HG03060 (cell line): Measurements from ENCODE around the gene KCNJ1.

Experiments used
- ATAC-seq: cut with Tn5 transposase; IDR thresholded peaks from one replicate; pipeline ENCODE4 v1.9.1; 2021; ENCODE audit warnings: low read depth, moderate number of reproducible peaks; ENCODE audit not compliant: unreplicated experiment

The KCNJ1 gene

GRCh38 chr11:128902515-128903066 lies 35.5 kb upstream of the KCNJ1 start:
- no peak for ATAC-seq

DNA sequence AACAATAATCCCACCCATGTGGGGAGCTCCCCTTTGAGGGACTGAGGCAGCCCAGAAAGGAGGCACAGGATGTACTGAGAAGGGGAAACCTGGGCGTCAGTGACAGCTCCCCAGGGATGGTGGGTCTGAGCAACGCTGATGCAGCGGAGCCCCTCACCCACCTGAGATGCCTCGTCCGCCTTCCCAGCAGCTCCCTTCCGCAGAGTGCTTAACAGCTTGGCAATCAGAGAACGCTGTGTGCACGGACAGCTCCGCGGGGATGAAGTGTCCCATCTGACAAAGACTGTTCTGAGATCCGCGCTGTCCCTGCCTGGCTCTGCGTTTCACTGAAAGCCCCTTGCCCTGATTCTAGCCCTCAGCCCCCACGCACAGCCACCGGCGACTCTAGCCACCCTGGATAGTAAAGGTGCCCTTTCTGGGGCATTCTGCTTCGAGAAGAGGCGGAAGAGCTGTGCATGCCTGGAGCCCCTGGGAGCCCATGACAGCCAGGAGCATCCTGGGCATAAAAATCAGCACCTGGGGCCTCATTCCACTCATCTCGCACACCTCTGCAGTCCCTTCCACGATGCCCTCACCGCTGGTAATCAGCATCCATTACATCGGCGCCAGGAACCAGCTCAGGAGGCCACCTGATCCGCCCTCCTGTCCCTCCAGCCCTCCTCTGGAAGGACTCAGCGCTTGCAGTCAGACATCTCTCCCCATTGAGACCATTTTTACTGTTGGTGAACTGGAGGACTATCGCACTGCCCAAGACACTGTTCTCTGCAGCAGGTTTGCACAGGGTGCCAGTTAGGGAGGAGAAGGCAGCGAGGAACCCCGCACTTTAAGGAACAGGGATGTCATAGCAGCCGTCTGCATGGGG lies 34.8 kb upstream of the KCNJ1 start:
- ATAC-seq: no peak

DNA sequence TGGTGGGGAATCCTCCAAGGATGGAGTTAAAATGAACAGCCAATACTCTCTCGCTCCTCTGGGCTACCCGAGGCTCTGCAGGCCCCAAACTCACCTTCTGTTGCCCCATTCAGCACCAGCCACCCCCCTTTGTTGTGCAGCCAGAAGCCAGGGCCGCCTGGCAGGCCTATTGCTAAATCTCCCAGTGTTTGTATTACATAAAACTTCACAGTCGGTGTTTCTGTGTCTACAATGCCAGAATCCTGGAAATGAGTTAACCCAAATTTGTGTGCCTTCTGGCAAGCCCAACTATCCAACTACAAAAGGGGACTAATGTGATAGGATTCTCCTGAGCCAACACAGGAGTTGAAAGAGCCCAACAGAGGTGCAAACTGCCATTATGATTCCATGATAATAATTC lies 33.4 kb upstream of the KCNJ1 start:
- no peak for ATAC-seq

- no peak for ATAC-seq
Measured at GRCh38 chr11:128898580-128899344, 31.7 kb upstream of the KCNJ1 start.

DNA sequence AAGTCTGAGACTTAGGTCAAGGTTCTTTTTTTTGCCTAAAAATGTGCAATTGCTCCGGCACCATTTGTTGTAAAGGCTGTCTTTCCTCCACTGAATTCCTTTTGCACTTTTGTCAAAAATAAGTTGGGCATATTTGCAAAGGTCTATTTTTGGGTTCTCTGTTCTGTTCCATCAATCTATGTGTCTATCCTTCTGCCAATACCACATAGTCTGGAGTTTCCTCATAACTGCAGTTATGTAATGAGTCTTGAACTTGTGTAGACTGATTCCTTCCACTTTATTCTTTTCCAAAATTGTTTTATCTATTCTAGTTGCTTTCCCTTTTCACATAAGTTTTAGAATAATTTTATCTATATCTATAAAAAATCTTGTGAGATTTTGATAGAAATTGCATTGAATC lies 30.7 kb upstream of the KCNJ1 start:
- ATAC-seq: no peak

DNA sequence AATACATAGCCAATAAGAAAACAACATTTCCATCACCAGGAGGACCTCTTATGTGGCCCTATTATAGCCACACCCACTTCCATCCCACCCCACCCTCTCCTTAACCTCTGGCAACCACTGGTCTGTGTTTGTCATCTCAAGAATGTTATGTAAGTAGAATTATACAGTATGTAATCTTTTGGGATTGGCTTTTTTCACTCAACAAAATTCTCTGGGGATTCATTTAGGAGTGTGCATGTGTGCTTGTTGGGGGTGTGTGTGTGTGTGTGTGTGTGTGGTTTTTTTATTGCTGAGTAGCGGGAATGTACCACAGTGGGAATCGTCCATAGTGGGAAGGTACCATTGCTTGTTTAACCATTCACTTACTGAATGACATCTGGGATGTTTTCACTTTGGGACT lies 29.3 kb upstream of the KCNJ1 start:
- no peak for ATAC-seq

GRCh38 chr11:128895526-128895925 lies 28.4 kb upstream of the KCNJ1 start:
- no peak for ATAC-seq

GRCh38 chr11:128894685-128895084 lies 27.6 kb upstream of the KCNJ1 start:
- no peak for ATAC-seq

GRCh38 chr11:128894286-128894681 lies 27.2 kb upstream of the KCNJ1 start:
- no peak for ATAC-seq

- ATAC-seq: peak; percentile 73
Measured at GRCh38 chr11:128893578-128894285, 26.6 kb upstream of the KCNJ1 start.

DNA sequence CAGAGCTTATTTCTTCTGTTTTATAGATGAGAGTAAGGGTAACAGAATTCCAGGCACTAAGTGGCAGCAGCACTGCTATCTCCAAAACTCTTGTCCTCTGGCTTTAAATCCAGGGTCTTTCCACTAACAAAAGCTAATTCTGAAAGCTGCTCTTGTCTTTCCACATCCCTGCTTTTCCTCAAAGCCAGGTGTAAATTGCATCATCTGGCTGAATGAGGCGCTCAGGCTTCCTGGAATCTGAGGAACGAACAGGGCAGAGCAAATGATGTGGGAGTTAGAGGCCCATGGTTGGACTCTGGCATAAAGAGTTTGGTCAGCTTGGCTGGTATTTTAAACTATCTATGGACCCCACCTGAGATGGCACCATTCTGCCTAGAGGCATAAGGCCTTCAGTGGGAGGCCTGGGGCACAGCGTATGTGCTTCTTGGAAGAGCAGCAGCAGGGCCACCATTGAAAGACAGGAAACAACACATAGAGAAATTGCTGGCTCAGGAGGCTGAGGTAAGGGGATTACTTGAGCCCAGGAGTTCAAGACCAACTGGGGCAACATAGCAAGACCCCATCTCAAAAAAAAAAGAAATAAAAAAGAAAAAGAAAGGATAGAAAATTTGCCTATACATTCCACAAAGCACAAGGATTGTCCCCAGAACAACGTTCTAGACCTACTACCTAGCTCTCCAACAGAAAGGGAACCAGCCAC lies 25.9 kb upstream of the KCNJ1 start:
- ATAC-seq: no peak

- ATAC-seq: no peak
Measured at GRCh38 chr11:128891913-128892398, 24.9 kb upstream of the KCNJ1 start.

GRCh38 chr11:128890543-128891368 lies 23.7 kb upstream of the KCNJ1 start, which contains the start of gene KCNJ5:
Gene KCNJ5, plus strand, starts transcription at chr11:128891356. Its CDS starts 19,918 bp downstream, at chr11:128911274.
- ATAC-seq: no peak

DNA sequence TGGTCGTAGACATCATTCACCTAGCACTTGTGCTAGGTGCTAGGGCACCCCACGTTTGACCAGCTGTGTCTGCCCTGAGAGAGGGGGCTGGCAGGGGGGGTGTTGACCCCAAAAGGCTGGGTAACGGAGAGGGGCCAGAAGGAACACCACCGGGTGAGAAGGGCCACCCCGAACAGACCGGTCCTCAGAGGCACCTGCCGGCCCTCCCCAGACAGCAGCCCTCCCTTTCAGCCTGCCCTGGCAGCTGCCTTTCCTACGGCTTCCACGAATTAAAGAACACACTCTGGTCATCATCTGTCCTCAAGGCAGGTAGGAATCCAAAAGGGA lies 23.1 kb upstream of the KCNJ1 start:
- ATAC-seq: no peak

GRCh38 chr11:128889657-128890213 lies 22.6 kb upstream of the KCNJ1 start:
- ATAC-seq: no peak

GRCh38 chr11:128888034-128888985 lies 21.2 kb upstream of the KCNJ1 start:
- ATAC-seq: no peak

GRCh38 chr11:128886406-128887124 lies 19.5 kb upstream of the KCNJ1 start:
- ATAC-seq: no peak
